ENCODE results near the gene LRBA.

Gene LRBA

GRCh38 chr4:150323406-150324325 lies 691.4 kb downstream of the LRBA start:
- DNase-seq (ENCODE audit: low spot score): no peak

DNA sequence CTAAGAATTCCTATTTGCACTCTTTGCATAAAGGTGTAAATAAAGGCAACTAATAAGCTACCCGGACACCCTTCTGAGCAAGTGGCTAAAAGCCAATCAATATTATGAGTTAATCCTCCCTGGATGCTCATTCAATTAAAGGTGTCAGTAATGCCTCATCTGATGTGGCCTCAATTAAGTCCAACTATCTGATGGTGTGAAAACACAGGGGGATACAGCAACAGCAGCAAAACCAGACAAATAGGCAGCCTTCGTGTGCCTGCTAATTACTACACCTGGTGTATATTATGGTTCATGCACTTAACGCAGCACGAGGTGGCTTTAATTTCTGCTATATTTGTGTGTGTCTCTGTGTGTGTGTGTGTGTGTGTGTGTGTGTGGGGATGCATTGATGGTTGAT lies 692.4 kb downstream of the LRBA start:
- no peak for DNase-seq (ENCODE audit: low spot score)

- no peak for DNase-seq (ENCODE audit: low spot score)
These were observed 694.0 kb downstream of the LRBA start for GRCh38 chr4:150321113-150321512.

DNA sequence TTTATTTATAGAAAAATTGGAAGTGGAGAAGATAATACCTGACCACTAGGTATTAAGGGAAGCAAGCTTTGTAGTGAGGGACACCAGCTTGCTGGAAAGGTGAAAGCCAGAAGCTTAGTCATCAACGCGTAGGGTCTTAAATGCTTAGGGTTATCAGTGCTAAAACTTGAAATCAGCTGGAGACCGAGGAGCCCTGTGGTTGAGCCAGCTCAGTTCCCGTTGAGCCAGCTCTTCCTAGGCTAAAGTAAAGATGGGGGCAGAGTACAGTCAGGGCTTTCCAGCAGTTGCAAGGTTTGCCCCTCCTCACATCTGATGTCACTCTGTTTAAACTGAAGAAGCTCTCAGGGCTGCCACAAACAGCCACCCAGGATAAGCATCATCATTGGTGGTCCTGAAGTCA lies 696.1 kb downstream of the LRBA start:
- DNase-seq (ENCODE audit: low spot score): no peak

DNA sequence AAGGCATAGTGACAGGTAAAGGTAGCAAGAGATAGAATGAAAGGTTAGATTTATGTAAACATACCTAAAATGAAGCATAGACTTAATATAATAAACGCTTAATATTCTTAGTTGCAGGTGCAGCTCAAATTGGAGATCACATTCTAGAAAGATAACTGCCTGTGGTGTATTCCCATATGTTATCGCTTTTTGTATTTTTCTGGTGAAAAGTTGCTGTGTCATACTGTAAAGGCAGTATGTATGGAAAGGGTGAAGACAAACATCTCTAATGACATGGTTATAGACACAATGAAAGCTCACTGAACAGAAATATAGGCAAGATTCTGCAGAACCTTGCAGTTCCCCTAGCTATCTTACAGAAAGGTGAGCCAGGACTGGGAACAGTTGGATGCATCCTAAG lies 696.6 kb downstream of the LRBA start:
- DNase-seq (ENCODE audit: low spot score): no peak

DNA sequence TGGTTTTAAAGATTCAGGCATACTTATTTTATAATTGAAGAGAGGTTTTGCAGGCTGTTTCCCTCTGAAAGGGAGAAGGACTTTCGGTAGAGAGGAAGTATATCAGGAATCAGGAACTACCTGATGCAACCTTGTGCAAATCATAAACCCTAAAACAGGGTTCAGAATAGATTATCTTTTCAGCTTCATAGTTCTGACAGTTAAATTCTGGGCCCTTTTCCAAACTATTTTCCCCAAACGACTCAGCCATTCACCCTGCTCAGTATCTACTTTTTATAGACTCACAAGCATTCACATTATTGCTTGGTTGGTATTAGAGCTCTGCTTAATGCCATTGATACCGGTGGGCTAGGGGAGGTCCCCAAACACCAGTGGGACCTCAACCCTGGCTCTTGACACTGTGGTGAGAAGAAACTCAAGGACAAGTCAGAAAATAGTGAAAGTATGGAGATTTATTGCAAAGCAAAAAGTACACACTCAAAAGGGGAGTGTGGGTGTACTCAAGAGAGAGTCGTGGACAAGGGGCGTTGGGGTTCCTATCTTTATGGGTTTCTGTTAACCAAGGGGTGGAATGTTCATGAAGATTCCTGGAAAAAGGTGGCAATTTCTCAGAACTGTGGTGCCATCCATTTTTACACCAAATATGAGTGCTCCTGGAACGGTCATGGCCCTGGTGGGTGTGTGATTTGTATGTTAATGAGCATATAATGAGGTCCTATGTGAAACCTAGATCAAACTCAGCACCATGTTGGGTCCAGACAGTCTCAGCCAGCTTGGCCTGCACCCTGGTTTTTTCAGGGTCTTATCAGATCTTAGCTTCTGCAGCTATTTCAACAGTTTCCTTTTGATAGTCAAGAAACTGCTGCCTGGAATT lies 698.5 kb downstream of the LRBA start:
- no peak for DNase-seq (ENCODE audit: low spot score)

DNA sequence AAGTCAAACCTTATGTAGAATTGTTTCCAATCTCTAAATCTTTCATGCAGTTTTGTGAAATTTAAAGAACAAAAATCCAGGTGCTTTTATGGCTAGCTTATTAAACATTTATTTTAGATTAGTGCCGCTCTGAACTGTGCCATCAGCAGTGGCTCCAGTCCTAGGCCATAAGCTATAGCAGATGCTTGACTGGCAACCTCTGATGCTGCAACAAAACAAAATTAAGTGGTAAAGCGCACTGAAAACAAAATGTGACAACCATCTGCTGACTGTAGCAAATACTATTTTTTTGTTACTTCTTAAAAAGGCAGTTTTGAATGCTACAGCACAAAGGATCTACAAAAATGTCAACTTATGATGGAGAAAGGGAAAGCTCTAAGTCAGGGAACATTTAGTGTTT lies 699.4 kb downstream of the LRBA start:
- no peak for DNase-seq (ENCODE audit: low spot score)

DNA sequence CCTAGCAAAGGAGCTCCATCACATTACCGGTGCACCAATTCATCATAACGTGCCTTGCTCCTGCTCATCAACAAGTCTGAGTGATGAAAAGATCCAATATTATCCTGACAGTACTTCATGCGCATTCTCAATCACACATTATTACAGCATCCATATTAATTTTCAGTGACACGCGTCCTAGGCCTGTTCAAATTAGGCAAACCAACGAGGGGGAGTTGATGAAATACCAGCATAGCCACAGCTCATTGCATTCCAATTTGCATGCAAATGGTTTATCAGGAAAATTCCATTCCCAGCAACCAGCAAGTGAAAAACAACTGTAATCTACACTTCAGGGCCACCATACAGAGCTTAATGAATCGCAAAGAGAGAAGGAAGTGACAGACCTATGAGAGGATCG lies 699.9 kb downstream of the LRBA start:
- DNase-seq (ENCODE audit: low spot score): no peak

DNA sequence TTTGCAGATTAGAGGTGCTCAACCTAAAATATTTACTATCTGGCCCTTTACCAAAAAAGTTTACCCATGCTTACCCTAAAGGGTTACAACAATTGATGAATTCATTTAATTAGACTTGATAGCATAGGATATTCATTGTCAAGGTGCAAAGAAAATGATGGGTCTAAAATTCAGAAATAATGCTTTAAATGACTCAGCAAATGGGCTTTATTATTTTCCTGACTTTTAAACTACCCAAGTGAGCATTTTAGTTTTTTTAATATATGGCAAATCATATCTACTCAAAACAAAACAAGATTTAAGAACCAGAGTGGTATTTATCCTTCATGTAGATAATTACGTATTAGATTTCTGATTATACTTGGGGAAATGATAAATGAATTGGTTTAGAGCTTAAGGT lies 701.1 kb downstream of the LRBA start:
- no peak for DNase-seq (ENCODE audit: low spot score)

- DNase-seq (ENCODE audit: low spot score): no peak
These were observed 704.8 kb downstream of the LRBA start for GRCh38 chr4:150310159-150310895.

- no peak for DNase-seq (ENCODE audit: low spot score)
These were observed 706.1 kb downstream of the LRBA start for GRCh38 chr4:150308824-150309472.

- no peak for DNase-seq (ENCODE audit: low spot score)
These were observed 708.4 kb downstream of the LRBA start for GRCh38 chr4:150306719-150307118.

DNA sequence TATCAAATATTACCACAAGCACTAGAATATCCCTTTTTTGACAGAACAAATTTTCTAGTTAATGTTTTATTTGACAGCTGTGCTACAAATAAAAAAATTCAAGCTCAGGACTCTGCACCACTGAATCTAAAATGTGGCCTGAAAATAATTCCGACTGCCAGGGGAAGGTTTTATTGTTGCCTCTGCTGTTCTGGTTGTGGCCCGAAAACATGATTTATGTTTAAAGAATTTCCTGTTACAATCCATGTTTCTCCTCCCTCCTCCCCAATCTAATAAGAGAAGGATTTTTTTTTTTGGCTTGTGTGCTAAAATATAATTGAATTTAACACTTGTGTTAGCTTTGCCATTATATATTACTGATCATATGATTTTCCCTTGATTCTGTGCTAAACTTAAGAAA lies 709.1 kb downstream of the LRBA start:
- no peak for DNase-seq (ENCODE audit: low spot score)

DNA sequence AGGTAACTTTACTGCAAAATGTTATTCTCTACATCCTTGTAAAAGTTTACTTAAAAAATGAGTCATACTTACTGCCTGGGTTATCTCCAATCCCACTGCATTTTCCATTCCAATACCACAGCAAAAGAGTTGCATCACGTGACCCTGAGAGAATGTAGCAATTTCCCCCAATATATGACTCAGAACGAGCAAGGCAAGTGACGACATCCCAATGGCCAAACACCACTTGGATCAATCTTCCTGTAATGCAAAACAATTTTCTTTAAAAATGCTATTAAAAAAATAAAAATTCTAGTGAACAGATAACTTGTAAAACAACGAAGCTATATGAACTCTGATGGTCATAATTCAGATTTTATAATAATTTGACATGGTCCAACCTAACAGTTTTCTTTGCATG lies 712.5 kb downstream of the LRBA start:
- DNase-seq (ENCODE audit: low spot score): no peak

DNA sequence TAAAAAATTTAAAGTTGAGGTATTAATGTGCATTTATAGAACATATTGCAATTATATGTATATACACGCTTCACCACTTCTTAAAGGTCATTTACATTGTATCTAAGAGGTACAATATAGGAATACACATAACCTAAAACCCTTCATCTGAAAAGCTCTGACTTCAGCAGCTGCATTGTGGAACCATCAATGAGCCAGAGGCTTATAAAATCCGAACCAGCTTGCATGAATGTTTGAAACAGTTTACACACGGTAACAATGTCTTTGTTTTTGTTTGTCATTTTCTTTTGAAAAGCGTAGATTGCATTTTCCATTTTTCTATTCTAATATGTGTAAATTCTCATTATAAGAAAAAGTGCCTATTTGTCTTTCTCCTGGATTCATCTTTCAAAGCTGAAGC lies 715.3 kb downstream of the LRBA start:
- no peak for DNase-seq (ENCODE audit: low spot score)

GRCh38 chr4:150297861-150298474 lies 717.1 kb downstream of the LRBA start:
- DNase-seq (ENCODE audit: low spot score): peak; percentile 24

DNA sequence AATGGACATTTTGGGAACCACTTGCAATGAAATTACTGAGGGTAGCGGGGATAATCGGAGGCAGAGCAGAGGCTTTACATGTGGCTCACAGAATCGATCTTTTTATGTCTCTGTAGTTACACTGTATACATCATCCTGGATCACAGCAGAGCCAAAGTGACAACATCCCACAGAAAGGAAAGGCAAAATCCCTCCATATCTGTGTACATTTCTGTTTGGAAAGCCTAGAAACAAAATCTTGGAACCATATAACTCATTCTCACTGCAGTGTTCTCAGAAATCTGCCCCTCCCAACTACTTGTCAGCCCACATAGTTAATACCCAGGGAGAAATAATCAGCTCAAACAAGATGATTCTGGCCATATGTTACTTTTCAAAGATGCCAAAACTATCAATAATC lies 725.2 kb downstream of the LRBA start:
- no peak for DNase-seq (ENCODE audit: low spot score)

- no peak for DNase-seq (ENCODE audit: low spot score)
These were observed 725.9 kb downstream of the LRBA start for GRCh38 chr4:150289198-150289597.

GRCh38 chr4:150286656-150287055 lies 728.4 kb downstream of the LRBA start:
- no peak for DNase-seq (ENCODE audit: low spot score)

- DNase-seq (ENCODE audit: low spot score): no peak
These were observed 731.4 kb downstream of the LRBA start for GRCh38 chr4:150283689-150284088.

DNA sequence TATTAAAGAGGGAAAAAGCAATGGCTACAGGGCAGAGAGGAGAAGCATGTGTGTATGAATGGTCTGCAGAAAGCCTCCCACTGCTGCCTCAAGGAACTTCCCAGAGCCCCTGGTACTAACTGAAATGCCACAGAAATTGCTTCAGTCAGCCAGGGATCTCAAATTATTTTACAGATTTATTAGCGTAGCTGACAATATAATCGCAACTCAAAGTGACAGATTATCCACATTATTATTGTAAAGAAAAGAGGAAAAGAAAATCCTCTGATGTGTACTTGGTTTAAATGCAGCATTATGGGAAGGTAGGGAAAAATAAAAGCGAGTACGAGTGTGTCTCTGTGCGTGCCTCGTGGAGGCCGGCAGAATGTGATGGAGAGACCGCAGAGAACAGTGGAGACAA lies 734.1 kb downstream of the LRBA start:
- DNase-seq (ENCODE audit: low spot score): no peak
